TTC549 (cell line): ENCODE results near the gene SFSWAP.
"Not testable (repeated sequence)": the region's sequence is repeated elsewhere in the genome, so short reads cannot be mapped to it uniquely, and the experiment has no call there.

Source experiments
- FAIRE-seq: peaks from 2 replicates; lab custom pipeline; 2012; peaks lifted over from hg19 to GRCh38; lab: Jason Lieb, UNC

SFSWAP gene

GRCh38 chr12:131736446-131737149 lies 25.7 kb downstream of the SFSWAP start:
- FAIRE-seq, result no peak

GRCh38 chr12:131737150-131737827 lies 26.4 kb downstream of the SFSWAP start:
- FAIRE-seq, result no peak

DNA sequence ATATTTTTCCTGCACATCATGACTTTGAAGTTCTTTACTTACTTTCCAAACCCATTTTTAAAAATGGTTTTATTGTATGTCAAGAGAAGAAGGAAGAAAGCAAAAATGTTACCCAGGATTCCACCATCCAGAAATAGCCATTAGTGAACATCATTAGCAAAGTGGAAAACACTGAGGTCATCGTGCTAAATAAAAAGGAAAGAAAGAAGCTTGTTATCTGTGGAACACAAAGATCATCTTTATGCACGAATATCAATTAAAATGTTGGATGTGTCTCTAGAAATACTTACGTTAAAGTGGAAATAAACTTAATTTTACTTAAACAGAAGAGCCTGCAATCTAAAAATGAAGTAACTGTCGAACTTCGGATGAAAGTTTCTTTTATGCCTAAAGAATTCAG lies 27.3 kb downstream of the SFSWAP start:
- no peak for FAIRE-seq

DNA sequence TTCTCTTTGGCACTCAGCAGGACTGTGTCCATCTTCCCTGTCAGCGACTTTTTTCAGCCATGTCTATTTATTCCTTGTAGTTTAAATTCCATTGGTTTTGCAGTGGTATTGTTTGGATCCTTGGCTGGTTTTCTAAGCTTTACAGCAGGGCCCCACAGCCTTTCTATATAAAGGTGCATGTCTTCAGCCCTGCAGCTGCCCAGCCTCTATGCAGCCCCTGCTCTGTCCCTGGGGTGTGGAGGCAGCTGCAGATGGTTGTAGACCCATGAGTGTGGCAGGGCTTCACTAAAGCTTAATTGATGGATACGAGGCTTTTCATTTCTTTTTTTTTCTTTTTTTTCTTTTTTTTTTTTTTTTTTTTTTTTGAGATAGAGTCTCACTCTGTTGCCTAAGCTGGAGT lies 29.7 kb downstream of the SFSWAP start:
- no peak for FAIRE-seq

GRCh38 chr12:131742761-131743160 lies 31.9 kb downstream of the SFSWAP start:
- FAIRE-seq, result not testable (repeated sequence)

DNA sequence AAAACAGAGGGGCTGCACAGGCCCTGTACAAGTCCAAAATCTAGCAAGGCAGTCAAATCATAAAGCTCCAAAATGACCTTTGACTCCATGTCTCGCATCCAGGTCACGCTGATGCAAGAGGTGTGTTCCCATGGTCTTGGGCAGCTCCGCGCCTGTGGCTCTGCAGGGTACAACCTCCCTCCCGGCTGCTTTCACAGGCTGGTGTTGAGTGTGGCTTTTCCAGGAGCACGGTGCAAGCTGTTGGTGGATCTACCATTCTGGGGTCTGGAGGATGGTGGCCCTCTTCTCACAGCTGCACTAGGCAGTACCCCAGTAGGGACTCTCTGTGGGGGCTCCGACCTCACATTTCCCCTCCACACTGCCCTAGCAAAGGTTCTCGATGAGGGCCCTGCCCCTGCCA lies 32.5 kb downstream of the SFSWAP start:
- not testable (repeated sequence) for FAIRE-seq

DNA sequence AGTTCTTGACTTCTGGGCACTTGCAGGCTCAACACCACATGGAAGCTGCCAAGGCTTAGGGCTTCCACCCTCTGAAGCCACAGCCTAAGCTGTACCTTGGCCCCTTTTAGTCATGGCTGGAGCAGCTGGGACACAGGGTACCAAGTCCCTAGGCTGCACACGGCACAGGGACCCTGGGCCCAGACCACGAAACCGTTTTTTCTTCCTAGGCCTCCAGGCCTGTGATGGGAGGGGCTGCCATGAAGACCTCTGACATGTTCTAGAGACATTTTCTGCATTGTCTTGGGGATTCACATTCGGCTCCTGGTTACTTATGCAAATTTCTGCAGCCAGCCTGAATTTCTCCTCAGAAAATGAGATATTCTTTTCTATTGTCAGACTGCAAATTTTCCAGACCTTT lies 33.0 kb downstream of the SFSWAP start:
- FAIRE-seq, result not testable (repeated sequence)

DNA sequence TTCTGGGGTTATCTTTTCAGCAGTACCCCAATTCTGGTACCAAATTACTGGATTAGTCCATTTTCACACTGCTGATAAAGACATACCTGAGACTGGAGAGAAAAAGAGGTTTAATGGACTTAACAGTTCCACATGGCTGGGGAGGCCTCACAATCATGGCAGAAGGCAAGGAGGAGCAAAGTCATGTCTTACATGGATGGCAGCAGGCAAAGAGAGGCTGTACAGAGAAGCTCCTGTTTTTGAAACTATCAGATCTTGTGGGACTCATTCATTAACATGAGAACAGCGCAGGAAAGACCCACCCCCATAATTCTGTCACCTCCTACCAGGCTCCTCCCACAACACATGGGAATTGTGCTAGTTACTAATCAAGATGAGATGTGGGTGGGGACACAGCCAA lies 33.8 kb downstream of the SFSWAP start:
- not testable (repeated sequence) for FAIRE-seq

DNA sequence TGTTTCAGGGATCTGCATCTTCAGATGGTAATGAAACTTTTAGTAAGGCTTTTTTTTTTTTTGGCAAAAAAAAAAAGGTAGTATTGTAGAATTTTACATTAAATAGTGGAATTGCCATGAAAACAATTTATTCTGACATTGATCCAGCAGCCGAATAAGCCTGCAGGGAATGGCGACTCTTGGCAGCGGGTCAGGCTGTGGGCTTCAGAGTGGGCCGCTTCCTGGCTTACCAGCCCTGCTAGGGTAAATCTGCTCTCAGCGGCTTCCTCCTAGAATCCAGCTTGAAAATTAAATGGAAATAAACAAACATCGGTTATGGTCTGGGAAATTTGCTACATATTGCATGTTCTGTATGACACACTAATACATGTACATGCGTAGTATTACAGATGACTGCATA lies 34.8 kb downstream of the SFSWAP start:
- no peak for FAIRE-seq

- no peak for FAIRE-seq
These were observed 36.6 kb downstream of the SFSWAP start for GRCh38 chr12:131747276-131748177.

- no peak for FAIRE-seq
These were observed 38.9 kb downstream of the SFSWAP start for GRCh38 chr12:131749618-131750315.

- FAIRE-seq, result no peak
These were observed 40.4 kb downstream of the SFSWAP start for GRCh38 chr12:131751335-131751734.

DNA sequence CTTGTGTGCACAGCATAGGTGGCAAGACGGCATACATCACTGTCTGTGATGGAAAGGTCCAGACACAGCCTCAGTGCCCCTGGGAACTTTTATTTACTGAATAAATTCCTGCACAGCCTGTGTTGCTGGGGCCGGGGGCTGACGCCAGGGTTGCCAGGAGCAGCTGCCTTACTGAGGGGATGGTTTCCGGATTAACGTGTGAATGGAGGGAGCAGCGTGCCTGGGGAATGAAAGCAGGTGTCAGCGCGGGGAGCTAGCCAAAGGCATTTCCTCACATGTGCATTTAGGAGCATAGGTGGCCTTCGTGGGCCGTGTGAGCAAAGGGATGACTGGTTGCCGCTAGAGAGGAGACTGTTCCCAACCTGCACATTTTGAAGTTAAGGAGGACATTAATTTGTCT lies 41.6 kb downstream of the SFSWAP start:
- no peak for FAIRE-seq

DNA sequence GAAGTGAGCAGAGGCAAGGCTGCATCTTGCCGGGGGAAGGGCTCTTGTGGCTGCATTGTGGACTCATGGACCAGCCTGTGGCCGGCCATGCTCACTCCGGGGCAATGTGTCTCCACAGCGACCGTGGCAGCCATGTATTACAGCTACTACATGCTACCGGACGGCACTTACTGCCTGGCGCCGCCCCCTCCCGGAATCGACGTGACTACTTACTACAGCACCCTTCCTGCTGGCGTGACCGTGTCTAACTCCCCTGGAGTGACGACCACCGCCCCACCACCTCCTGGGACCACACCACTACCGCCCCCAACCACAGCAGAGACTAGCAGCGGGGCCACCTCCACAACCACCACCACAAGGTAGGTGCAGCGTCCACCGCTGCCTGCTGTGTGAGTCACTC lies 42.1 kb downstream of the SFSWAP start:
- FAIRE-seq, result no peak

DNA sequence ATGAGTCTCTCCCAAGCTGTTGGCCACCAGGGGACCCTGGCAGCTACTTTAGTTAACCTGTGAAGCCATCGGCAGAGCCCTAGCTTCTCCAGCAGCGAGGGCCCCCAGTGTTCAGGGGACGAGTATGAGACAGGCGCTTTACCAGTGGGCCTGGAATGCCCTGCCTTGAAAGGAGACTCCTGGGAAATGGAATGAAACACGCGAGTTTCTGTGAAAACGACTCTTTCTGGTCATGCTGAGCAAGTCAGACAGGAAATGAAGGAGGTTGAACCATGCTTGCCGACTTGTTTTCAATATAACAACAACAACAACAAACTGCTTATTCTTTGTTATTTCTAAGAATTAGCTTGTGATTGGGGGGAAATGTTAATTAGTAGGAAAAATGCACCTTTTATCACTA lies 42.9 kb downstream of the SFSWAP start:
- FAIRE-seq, result no peak

- no peak for FAIRE-seq
These were observed 43.3 kb downstream of the SFSWAP start for GRCh38 chr12:131754184-131754583.

DNA sequence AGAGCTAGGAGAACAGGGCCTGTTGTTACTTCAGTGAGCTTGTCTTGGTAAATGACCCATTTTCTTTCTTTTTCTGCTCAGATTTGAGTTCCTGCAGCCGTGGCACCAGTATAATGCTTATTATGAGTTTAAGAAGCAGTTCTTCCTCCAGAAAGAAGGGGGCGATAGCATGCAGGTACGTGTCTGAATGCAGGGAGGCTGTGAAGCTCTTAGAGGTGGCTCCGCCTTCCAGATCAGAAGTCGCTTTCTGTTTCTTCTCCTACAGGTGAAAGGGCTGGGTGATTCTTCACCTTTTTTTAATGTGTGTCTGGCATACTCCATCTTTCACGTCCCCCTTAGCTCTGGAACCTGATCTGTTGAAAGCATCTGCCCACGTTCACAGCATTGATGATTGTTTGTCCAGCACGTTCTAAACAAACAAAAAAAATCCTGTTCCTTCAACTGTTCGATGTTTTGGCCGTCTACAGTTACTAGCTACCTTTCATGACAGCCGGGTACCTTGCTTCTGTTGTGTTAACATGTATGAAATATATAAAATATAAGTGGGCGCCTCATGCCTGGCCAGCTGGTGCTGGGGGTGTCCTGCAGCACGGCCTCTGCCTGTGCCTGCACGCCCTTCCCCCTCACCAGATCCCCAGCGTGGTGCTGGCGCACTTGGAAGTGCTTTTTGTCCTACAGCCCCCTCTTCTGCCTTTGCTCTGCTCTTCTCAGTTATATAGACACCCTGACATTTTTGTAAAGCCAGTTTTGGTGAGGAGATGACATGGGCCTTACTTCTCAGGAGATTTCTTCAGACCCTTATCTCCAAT lies 44.6 kb downstream of the SFSWAP start:
- FAIRE-seq, result no peak

- no peak for FAIRE-seq
These were observed 45.6 kb downstream of the SFSWAP start for GRCh38 chr12:131756441-131756840.

GRCh38 chr12:131757111-131757510 lies 46.2 kb downstream of the SFSWAP start:
- FAIRE-seq, result no peak

- FAIRE-seq, result no peak
These were observed 47.3 kb downstream of the SFSWAP start for GRCh38 chr12:131758016-131758739.

DNA sequence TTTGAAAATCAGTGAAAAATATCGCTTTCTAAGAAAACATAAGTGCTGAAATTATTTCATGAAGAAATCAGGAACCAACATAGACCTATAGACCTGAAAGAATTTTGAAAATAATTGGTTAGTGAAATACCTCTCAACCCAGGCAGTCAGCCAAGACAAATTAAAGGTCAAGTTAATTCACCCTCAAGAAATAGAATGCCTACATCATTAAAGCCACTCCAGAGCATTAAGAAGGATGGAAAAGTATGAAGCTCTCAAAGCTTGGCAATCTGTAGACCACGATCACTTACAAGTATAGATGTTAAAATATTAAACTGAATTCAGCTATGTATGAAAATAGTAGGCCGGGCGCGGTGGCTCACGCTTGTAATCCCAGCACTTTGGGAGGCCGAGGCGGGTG lies 48.3 kb downstream of the SFSWAP start:
- no peak for FAIRE-seq
